Measurements from ENCODE around the gene KIAA1614.

Gene KIAA1614

DNA sequence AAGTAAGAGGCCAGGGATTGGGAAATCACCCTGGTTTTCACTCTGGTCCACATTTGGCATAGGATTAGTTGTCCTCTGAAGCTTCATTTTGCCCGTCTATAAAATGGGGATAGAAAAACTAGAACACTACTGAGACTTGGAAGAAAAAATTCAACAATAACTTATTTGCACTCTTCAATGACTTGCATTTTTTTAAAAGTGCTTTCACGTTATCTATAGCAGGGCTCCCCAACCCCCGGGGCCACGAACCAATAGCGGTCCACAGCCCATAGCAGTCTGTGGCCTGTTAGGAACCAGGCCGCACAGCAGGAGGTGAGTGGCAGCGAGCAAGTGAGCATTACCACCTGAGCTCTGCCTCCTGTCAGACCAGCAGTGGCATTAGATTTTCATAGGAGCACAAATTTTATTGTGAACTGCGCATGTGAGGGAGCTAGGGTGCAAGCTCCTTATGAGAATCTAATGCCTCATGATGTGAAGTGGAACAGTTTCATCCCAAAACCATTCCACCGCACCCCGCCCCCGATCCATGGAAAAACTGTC, 2.8 kb downstream of the KIAA1614 start:
- TF ChIP-seq REST (IDR thresholded peaks at IDR 0.05; ENCODE audit: insufficient read depth in 1 of 2, low read depth in 2 of 2, low read length in 2 of 2): no peak
- TF ChIP-seq FOXP2 (optimal IDR thresholded peaks at IDR 0.05; ENCODE audit: borderline replicate concordance, extremely low read depth, extremely low read length, insufficient read depth): no peak
- TF ChIP-seq SIN3A (IDR thresholded peaks at IDR 0.05; ENCODE audit: borderline replicate concordance, insufficient read depth, low read length): no peak
- no peak for TF ChIP-seq TAF1 (IDR thresholded peaks at IDR 0.05; ENCODE audit: borderline replicate concordance, insufficient read depth, low read length)
- TF ChIP-seq POLR2AphosphoS5 (IDR thresholded peaks at IDR 0.05; ENCODE audit: low read depth, low read length): no peak

DNA sequence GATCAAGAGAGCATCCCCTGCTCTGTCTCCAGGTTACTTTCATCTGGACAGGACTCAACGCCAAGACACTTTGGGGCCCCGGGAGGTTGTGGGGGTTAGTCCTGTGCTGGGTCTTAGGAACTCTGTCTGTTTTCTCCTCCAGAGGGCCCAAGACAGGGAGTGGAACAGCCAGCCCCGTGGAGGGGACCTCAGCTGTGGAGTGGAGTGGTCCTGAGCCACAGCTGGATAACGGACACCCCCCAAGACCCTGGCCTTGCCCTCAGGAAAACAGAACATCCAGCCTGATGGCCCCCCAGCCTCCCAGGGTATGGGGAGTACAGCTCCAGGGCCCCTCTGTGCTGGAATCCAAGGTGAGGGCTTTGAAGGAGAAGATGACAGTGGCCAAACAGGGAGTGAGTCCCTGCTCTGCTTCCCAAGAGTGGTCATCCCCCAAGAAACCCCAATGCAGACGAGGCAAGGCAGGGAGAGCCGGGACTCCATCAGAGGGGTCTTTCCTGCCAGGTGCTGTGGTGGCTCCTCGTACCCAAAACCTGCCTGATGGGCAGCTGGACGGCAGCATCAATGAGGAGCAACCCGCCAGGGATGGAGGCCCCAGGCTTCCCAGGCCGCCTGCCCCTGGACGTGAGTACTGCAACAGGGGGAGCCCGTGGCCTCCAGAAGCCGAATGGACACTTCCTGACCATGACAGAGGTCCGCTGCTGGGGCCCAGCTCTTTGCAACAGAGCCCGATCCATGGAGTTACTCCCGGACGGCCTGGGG, 3.5 kb downstream of the KIAA1614 start:
- TF ChIP-seq REST (IDR thresholded peaks at IDR 0.05; ENCODE audit: insufficient read depth in 1 of 2, low read depth in 2 of 2, low read length in 2 of 2) (no peak), POLR2AphosphoS5 (IDR thresholded peaks at IDR 0.05; ENCODE audit: low read depth, low read length) (no peak), TAF1 (IDR thresholded peaks at IDR 0.05; ENCODE audit: borderline replicate concordance, insufficient read depth, low read length) (no peak), FOXP2 (optimal IDR thresholded peaks at IDR 0.05; ENCODE audit: borderline replicate concordance, extremely low read depth, extremely low read length, insufficient read depth) (no peak)

DNA sequence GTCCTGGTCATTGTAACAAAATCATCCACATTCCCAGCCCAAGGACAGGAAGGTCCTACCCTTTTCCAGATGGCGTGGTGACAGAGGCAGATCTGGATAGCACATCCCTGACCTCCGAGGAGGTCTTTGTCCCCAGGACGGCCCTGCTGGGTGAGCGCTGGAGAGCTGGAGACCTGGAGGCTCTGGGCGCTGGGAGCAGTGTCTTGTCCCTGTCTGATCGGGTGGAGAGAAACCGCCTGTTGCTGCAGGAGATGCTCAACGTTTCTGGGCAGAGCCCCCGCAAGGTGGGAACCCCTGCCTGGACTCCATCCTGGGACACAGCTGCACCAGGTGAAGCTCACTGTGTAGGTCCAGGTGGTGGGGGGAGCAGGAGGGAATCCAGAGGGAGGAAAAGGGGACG, 4.1 kb downstream of the KIAA1614 start:
- no peak for TF ChIP-seq SIN3A (IDR thresholded peaks at IDR 0.05; ENCODE audit: borderline replicate concordance, insufficient read depth, low read length)
- no peak for TF ChIP-seq FOXP2 (optimal IDR thresholded peaks at IDR 0.05; ENCODE audit: borderline replicate concordance, extremely low read depth, extremely low read length, insufficient read depth)
- TF ChIP-seq TAF1 (IDR thresholded peaks at IDR 0.05; ENCODE audit: borderline replicate concordance, insufficient read depth, low read length): no peak
- no peak for TF ChIP-seq POLR2AphosphoS5 (IDR thresholded peaks at IDR 0.05; ENCODE audit: low read depth, low read length)

- TF ChIP-seq SIN3A (IDR thresholded peaks at IDR 0.05; ENCODE audit: borderline replicate concordance, insufficient read depth, low read length): no peak
- no peak for TF ChIP-seq REST (IDR thresholded peaks at IDR 0.05; ENCODE audit: insufficient read depth in 1 of 2, low read depth in 2 of 2, low read length in 2 of 2)
- TF ChIP-seq FOXP2 (optimal IDR thresholded peaks at IDR 0.05; ENCODE audit: borderline replicate concordance, extremely low read depth, extremely low read length, insufficient read depth): no peak
- TF ChIP-seq POLR2AphosphoS5 (IDR thresholded peaks at IDR 0.05; ENCODE audit: low read depth, low read length): no peak
These were observed 4.8 kb downstream of the KIAA1614 start for GRCh38 chr1:180917306-180918065.

- no peak for TF ChIP-seq FOXP2 (optimal IDR thresholded peaks at IDR 0.05; ENCODE audit: borderline replicate concordance, extremely low read depth, extremely low read length, insufficient read depth)
- no peak for TF ChIP-seq REST (IDR thresholded peaks at IDR 0.05; ENCODE audit: insufficient read depth in 1 of 2, low read depth in 2 of 2, low read length in 2 of 2)
- TF ChIP-seq POLR2AphosphoS5 (IDR thresholded peaks at IDR 0.05; ENCODE audit: low read depth, low read length): no peak
- TF ChIP-seq TAF1 (IDR thresholded peaks at IDR 0.05; ENCODE audit: borderline replicate concordance, insufficient read depth, low read length): no peak
- TF ChIP-seq SIN3A (IDR thresholded peaks at IDR 0.05; ENCODE audit: borderline replicate concordance, insufficient read depth, low read length): no peak
These were observed 5.8 kb downstream of the KIAA1614 start for GRCh38 chr1:180918519-180918918.

All from PFSK-1 (cell line).